NCI-H2029 (cell line): ENCODE data around the gene NCBP1.
A peak's percentile ranks its signal among the peaks of the same experiment; 100 is the strongest.
"Not testable (repeated sequence)": the region's sequence is repeated elsewhere in the genome, so short reads cannot be mapped to it uniquely, and the experiment has no call there.

Source experiments
- DNase-seq: peaks from one replicate; lab custom pipeline; 2025; lab: John Stamatoyannopoulos, UW

Gene NCBP1

GRCh38 chr9:97675655-97676054, 42.0 kb downstream of the NCBP1 start:
- DNase-seq: no peak

DNA sequence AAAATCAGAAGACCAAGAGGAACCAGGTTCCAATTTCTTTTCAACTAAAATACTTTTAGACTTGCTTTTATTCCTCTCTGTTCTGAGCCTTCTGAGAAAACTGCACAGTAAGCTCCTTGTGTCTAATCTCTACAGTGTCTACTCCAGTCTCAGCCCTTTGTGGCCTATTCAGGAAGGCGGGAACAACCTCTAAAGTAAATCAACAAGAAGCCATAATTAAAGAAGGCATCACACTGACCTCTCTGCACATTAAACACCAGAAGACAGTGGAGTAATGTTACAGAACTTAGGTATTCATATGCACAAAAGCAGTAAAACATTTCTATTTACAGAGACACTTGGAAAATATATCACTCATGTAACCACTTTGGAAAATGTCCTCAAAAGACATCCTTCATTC, 48.6 kb downstream of the NCBP1 start:
- no peak for DNase-seq

DNA sequence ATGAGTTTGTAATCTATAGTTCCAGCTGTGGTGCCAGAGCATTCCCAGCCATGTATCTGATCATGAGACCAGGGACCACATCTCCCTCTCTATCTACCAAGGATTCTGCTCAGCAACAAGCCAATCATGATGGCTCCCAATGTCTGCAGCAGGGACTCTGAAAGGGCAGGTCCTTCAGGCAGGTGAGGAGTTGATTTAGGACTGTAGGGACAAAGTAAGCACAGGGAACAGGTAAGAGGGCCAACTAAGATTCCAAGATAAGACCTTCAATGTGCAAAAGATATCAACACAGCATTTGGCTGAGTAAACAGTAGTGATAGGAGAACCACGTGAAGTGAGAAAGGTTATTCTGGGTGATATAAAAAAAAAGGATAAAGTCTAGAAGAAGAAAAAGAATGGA, 55.0 kb downstream of the NCBP1 start:
- DNase-seq: no peak

- DNase-seq: no peak
These were observed 56.0 kb downstream of the NCBP1 start for GRCh38 chr9:97689401-97690180.

GRCh38 chr9:97694769-97695168, 61.1 kb downstream of the NCBP1 start:
- no peak for DNase-seq

- no peak for DNase-seq
These were observed 61.8 kb downstream of the NCBP1 start for GRCh38 chr9:97695390-97695789.

DNA sequence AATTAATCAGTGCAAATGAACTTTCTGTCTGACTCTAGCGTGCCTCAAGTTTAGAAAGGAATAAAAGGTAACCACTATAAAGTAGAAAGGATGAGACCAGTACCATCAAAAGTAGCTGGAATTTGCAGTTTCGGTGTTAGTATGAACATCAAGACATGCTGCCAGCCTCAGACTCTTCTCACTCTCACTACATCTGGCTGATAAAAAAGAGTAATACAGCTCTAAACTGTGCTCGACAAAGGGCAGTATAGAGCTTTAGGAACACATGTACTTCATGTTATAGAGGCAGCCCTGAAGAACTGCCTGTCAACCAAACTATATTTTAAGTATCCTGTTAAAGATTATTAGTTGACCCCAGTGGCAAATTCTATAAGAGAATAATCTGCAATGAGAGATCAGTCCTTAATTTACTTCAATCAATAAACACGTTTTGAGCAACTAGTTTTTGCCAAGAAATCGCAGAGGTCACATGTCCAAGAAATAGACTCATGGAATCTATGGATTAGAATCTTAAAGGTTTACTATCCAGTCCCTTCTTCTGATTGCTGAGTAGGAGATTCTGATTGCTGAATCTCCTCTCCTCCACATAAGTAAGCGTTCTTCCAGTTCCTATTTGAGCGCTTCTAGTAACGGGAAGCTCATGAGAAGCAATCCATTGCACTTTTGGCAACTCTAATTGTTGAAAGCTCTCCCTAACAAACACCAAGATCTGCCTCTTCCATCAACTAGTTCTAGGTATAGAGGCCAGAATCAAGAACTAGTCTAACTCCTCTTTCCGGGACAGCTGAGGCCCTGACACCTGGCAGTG, 62.6 kb downstream of the NCBP1 start:
- DNase-seq: no peak

GRCh38 chr9:97696803-97697601, 63.4 kb downstream of the NCBP1 start, which contains the start of gene XPA:
Gene XPA, minus strand, starts transcription at chr9:97697340. Its CDS starts 48 bp downstream, at chr9:97697292.
- DNase-seq: peak; percentile 90

GRCh38 chr9:97697837-97698236, 64.2 kb downstream of the NCBP1 start:
- no peak for DNase-seq

GRCh38 chr9:97698865-97699264, 65.2 kb downstream of the NCBP1 start:
- DNase-seq: no peak

- not testable (repeated sequence) for DNase-seq
These were observed 65.7 kb downstream of the NCBP1 start for GRCh38 chr9:97699281-97699680.

- not testable (repeated sequence) for DNase-seq
These were observed 66.2 kb downstream of the NCBP1 start for GRCh38 chr9:97699824-97700223.

DNA sequence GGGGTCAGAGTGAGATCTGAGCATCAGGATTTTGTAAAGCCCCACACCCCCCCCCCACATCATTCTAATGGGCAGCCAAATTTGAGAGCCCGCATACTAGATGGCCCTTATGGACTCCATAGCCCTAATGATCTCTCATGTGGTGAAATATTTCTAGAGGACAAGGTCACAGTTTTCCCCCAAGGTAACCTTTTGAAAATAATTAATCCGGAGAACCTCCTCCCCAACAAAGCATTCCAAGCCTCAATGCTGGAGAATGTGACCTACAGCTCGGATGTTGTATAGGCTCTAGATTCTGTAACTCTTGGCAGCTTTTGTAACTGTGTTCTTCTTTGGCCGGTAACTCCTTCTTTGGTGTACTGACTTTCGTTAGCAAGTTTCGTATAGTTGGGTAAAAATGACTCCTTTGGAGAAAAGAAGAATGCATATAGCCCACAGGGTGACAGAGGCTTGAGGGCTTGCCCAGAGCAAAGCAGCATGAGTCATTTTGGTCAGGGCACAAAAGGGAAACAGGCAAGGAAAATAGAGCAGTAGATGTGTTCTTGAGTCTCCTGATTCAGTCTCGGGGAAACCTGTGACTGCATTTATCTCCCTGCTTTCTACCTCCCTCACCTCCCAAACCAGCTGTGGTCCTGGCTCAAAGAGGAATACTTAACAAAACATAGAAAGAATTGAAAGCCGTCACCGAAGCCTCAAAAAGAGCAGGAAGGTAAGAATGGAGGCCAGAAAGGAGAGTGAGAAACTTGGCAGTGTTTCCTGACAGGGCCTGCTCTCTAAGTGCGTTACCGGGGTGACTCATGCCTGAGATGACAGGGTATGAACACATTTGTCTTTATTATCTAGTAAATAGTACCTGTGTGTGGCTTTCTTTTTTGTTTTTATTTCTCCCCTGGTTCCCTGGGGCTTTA, 70.1 kb downstream of the NCBP1 start:
- peak; percentile 5 for DNase-seq

DNA sequence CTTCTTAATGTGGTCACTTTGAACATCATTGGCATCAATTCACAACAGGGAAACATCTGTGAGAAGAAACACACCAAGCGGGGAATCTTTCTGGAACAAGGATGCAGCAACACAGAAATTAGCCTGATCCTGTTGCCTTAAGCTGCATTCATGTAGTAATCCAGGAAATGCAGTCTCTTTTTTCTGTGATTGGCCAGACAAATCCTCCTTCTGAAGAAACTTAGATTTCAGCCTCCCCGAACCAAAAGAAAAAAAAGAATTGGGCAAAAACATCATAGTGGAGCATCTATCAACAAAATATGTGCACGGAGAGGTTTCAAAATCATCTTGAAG, 70.7 kb downstream of the NCBP1 start:
- DNase-seq: no peak

DNA sequence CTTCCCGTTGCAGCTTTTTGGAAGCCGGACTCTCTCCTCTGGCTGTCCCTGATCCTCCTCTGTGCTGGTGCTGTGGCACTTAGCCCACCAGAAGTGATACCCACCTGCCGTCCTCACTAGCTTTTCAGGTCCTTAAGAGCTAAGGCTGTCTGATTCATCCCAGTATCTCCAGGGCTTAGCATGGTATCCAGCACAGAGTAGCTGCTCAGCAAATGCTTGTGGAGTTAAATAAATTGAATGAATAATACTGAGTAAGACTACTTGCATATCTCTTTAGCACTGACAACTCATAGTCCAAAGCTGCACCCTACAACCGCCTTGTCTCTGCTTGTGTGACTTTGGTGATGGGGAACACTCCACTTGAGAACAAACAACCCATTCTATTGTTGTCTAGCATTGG, 71.2 kb downstream of the NCBP1 start:
- DNase-seq: no peak

- no peak for DNase-seq
These were observed 71.8 kb downstream of the NCBP1 start for GRCh38 chr9:97705354-97705950.

GRCh38 chr9:97706246-97706645, 72.6 kb downstream of the NCBP1 start:
- no peak for DNase-seq

GRCh38 chr9:97710356-97711222, 77.0 kb downstream of the NCBP1 start:
- DNase-seq: peak; percentile 34

- DNase-seq: no peak
These were observed 77.6 kb downstream of the NCBP1 start for GRCh38 chr9:97711223-97711626.

DNA sequence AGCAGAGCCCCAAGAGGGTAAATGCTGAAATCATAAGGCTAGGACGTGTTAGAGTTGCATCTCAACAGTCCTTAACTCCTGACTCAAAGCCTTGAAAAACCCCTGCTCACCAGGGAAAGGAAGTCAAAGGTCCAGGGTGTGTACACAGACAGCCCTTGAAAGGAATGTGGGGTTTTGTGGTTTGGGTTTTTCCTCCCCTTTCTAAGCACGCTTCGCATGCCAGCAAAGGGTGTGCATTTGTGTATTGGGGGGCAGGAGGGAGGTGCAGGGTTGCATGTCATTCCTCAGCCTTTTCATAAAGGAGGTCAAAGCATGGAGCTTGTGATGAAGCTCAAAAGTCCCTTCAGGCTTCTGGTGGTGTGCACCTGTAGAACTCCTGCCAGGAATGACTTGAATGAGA, 80.8 kb downstream of the NCBP1 start:
- DNase-seq: no peak
